Heart right ventricle (tissue), 16 donors: ENCODE results near the gene OR8B3. TPM values are rescaled to one million over a fixed set of nuclear protein-coding genes. Genes with fewer than 3 reads are reported as not detected.
"Not testable (repeated sequence)": the region's sequence is repeated elsewhere in the genome, so short reads cannot be mapped to it uniquely, and the experiment has no call there.

Source experiments
- ATAC-seq, 8 donors: fragments of 200-7000 bp; cut with Tn5 transposase; one replicate each; pipeline ENCODE4 v1.9.1; 2020; ENCODE audit warnings: mild to moderate bottlenecking in 8 of 8, moderate library complexity in 8 of 8, moderate number of reproducible peaks in 1 of 8
- DNase-seq, 2 donors: peaks; one replicate each; pipeline ENCODE4 v3.0.0-alpha.2; 2020
- H3K27ac ChIP-seq, 10 donors: fragments of 200-600 bp; sonication (generic) in 2 of 10; one replicate each; pipeline versions ENCODE4 v1.5.0 to v1.8.0; 2020 to 2022; ENCODE audit warnings: mild to moderate bottlenecking in 3 of 10
- H3K27me3 ChIP-seq, 7 donors: fragments of 200-600 bp; one replicate each; pipeline ENCODE4 v1.8.0; 2021 to 2022; ENCODE audit warnings: mild to moderate bottlenecking in 2 of 7
- H3K36me3 ChIP-seq, 9 donors: fragments of 200-600 bp; sonication (generic) in 1 of 9; one replicate each; pipeline versions ENCODE4 v1.5.0 to v1.8.0; 2020 to 2022; ENCODE audit warnings: mild to moderate bottlenecking in 2 of 9
- H3K4me1 ChIP-seq, 9 donors: fragments of 200-600 bp; sonication (generic) in 1 of 9; one replicate each; pipeline versions ENCODE4 v1.5.0 to v1.8.0; 2020 to 2022; ENCODE audit warnings: mild to moderate bottlenecking in 4 of 9
- H3K4me3 ChIP-seq, 10 donors: fragments of 200-600 bp; sonication (generic) in 2 of 10; one replicate each; pipeline versions ENCODE4 v1.5.0 to v1.8.0; 2020 to 2022; ENCODE audit warnings: mild to moderate bottlenecking in 7 of 10, moderate library complexity in 2 of 10
- H3K9me3 ChIP-seq, 11 donors: fragments of 200-600 bp in 10 of 11; sonication (generic) in 2 of 11; one replicate each; pipeline versions ENCODE4 v1.5.0 to v1.8.0; 2013 to 2022; ENCODE audit warnings: mild to moderate bottlenecking in 2 of 11, control low read depth in 1 of 11, moderate library complexity in 1 of 11
- WGBS, 2 donors: extraction: QIAGEN DNeasy Blood & Tissue Kit; methylation state at CpG; one replicate each; pipeline ENCODE4 v1.1.7; 2013; ENCODE audit warnings: inconsistent platforms in 1 of 2; 5-methylcytosine and 5-hydroxymethylcytosine counted together
- intact Hi-C, 10 donors: fragments of 100-400 bp; cut with DNase I; formaldehyde crosslinking; loops; one replicate each; pipeline versions ENCODE4 v1.11.1 to v1.14.2; 2022
- polyA plus RNA-seq, 2 donors: library from polyadenylated mRNA; stranded (reverse); fragments of 200-250 nt; gene quantifications; one replicate each; pipeline ENCODE4 v1.2.3, GENCODE V29; 2013
- total RNA-seq, 10 donors: library from RNA; stranded (reverse); fragmentation: NEBNext Ultra II Directional in 3 of 10; extraction: Animal tissue kit (Norgen Biotek cat#: 25700) in 3 of 10; gene quantifications; one replicate each; pipeline versions ENCODE4 v1.2.1 to v1.2.4, GENCODE V29; 2021 to 2023
- TF ChIP-seq, protein P1 (sequence below), 9 donors: fragments of 200-600 bp; sonication (generic) in 2 of 9; IDR thresholded peaks; one replicate each; pipeline versions ENCODE4 v1.5.0 to v1.8.0; 2021 to 2022; ENCODE audit warnings: antibody characterized with exemption in 9 of 9, mild to moderate bottlenecking in 5 of 9, moderate library complexity in 1 of 9
- donor health status: Arrhythmogenic right ventricular cardiomyopathy.
- donor health status: ischemic (EF 13 %, LVEDD 7.1; RV severe dilation, severe dysfunction).
- donor health status: healthy with polysubstance abuse.
- donor health status: DM: no; HTN: yes; CAD: no.
- donor health status: DM: no; HTN: no; CAD: no.
- donor health status: ischemic (EF 25% LVEDD 6.9; RV normal size, moderate dysfunction).
- donor health status: ischemic (EF 25% LVEDD 5.7; RV mildly dilated, moderate dysfunction).
- donor health status: healthy.
- donor health status: DM: yes; HTN: yes; CAD: no.
- donor health status: Ischemic cardiomyopathy.
- donor health status: ischemic (EF 35%, LVEDD 5.7; RV mildly dilated, moderate dysfunction).
- donor health status: nonischemic (EF 11% LVEDD 7.7; RV severe dilation, severe dysfunction).
- donor health status: DM: yes; HTN: yes; CAD: no.
- donor health status: PGD.
- donor health status: ischemic (EF 29% LVEDD 5.4; RV normal size, mild dysfunction).
- donor health status: nonischemic (EF 23%, LVEDD 6.1; RV moderate dilation, normal function).

Gene OR8B3
- total and polyA plus RNA-seq, 12 donors: not detected

DNA sequence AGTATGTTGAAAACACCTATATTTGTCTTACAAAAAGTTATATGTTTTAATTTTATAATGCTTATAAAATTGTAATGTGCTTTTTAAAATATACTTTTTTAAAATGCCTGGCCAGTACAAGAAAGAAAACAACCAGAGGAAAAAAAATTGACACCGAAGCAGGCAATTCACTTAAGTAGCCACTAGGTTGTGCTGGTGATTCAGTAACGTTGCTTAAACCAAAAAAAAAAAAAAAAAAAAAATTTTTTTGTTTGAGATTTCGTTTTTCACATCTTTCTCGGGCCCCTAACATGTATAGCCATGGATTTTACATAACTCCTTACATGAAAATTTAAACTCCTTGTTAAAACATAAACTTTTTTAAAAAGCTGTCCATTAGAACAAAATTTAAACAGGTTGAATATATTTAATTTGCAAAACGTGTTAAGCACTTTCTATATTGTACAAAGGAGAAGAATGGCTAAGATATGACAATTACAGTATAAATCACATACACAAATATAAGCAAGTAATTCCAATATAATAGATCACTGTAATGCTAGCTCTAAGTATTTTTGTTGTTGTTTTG is 16.6 kb upstream of the OR8B3 start:
- no peak for DNase-seq
- Histone ChIP-seq H3K9me3 (no peaks in the 10 kb centered on the region), H3K36me3 (no peaks in the 10 kb centered on the region), H3K27ac (no peak overlapping the region), H3K4me1 (no peaks in the 10 kb centered on the region), H3K27me3 (peaks cover 0 to 17% (median 0%) of the 10 kb centered on the region in 7 donors), H3K4me3 (no peak overlapping the region)
- TF ChIP-seq, protein P1, sequence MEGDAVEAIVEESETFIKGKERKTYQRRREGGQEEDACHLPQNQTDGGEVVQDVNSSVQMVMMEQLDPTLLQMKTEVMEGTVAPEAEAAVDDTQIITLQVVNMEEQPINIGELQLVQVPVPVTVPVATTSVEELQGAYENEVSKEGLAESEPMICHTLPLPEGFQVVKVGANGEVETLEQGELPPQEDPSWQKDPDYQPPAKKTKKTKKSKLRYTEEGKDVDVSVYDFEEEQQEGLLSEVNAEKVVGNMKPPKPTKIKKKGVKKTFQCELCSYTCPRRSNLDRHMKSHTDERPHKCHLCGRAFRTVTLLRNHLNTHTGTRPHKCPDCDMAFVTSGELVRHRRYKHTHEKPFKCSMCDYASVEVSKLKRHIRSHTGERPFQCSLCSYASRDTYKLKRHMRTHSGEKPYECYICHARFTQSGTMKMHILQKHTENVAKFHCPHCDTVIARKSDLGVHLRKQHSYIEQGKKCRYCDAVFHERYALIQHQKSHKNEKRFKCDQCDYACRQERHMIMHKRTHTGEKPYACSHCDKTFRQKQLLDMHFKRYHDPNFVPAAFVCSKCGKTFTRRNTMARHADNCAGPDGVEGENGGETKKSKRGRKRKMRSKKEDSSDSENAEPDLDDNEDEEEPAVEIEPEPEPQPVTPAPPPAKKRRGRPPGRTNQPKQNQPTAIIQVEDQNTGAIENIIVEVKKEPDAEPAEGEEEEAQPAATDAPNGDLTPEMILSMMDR (IDR thresholded peaks at IDR 0.05): peak in 8 of 9 donors; percentile 61 to 79 (median 76)
- WGBS, 2 donors: 18 to 24% methylated on average over 5 of the region's 5 CpGs
- ATAC-seq: no peak
- intact Hi-C loops: loop anchor here in 5 of 10 donors (1.0 to 5.0 kb wide), 5 partner anchors 167 to 173 kb away; no protein-coding TSS in a partner anchor

DNA sequence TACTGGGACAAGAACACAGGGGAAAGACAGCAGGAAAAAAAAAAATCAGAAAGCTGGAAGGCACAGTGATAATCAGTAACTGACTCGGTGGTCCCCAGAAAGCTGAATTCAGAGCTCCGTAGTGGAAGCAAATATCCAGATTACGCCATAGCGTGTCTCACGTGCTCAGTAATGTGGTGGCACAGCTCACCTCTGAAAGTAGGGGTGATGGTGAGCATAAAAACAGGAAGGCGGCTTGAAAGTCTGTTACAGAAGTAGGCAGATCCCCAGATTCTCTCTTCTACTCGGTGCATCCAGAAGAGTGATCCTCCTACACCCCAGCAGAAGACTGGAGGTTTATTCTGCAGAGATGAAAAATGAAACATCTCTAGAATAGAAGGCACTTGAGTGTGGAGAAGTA is 11.1 kb upstream of the OR8B3 start:
- WGBS, 2 donors: 83 to 88% methylated on average over 7 of the region's 7 CpGs
- Histone ChIP-seq H3K9me3 (no peaks in the 10 kb centered on the region), H3K27me3 (peaks cover 0 to 22% (median 0%) of the 10 kb centered on the region in 7 donors), H3K4me3 (no peak overlapping the region), H3K36me3 (no peaks in the 10 kb centered on the region), H3K27ac (no peak overlapping the region), H3K4me1 (no peaks in the 10 kb centered on the region)
- TF ChIP-seq, protein P1 (IDR thresholded peaks at IDR 0.05): no peak
- ATAC-seq (no peak), DNase-seq (no peak)
- intact Hi-C loops: loop anchor here in 3 of 10 donors (5.0 kb wide), 2 partner anchors 172 to 177 kb away; no protein-coding TSS in a partner anchor

DNA sequence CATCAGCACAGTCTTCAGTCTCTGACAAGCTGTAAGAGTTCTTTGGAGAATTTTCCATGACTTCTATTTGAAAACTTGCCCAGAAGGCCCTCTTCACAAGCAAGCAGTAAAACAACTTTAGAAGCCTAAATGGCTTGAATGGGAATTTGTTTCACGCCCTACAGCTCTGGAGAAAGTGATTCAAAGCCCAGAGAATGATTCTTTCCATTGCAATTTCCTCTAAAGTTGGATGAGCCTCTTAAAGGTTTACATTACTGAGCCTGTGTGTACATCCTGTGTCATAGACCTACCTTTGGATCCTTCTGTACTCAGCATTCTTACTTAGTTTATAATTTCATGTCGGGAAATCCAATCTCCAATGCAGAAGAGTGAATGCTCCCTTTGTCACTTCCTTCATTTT is 6.8 kb upstream of the OR8B3 start:
- H3K27ac ChIP-seq: no peak overlapping the region
- H3K36me3 ChIP-seq: no peaks in the 10 kb centered on the region
- no peaks in the 10 kb centered on the region for H3K4me1 ChIP-seq
- 69% methylated on average over 2 of the region's 2 CpGs for WGBS, 2 donors
- TF ChIP-seq, protein P1 (IDR thresholded peaks at IDR 0.05): no peak
- H3K27me3 ChIP-seq: peaks cover 0 to 11% (median 0%) of the 10 kb centered on the region in 7 donors
- no peaks in the 10 kb centered on the region for H3K9me3 ChIP-seq
- no peak for ATAC-seq
- no peak for DNase-seq
- H3K4me3 ChIP-seq: no peak overlapping the region
- intact Hi-C loops: no loop called here

DNA sequence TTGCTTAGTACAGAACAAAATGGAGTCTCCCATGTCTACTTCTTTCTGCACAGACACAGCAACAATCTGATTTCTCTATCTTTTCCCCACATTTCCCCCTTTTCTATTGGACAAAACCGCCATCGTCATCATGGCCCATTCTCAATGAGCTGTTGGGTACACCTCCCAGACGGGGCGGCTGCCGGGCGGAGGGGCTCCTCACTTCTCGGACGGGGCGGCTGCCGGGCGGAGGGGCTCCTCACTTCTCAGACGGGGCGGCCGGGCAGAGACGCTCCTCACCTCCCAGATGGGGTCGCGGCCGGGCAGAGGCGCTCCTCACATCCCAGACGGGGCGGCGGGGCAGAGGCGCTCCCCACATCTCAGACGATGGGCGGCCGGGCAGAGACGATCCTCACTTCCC is 4.4 kb upstream of the OR8B3 start:
- DNase-seq, H3K27me3 ChIP-seq, H3K36me3 ChIP-seq, H3K4me1 ChIP-seq, H3K4me3 ChIP-seq, H3K27ac ChIP-seq, intact Hi-C loops, ATAC-seq, H3K9me3 ChIP-seq: not testable (repeated sequence)
- WGBS, 2 donors: 92 to 98% methylated on average over 13 to 22 of the region's 27 CpGs

DNA sequence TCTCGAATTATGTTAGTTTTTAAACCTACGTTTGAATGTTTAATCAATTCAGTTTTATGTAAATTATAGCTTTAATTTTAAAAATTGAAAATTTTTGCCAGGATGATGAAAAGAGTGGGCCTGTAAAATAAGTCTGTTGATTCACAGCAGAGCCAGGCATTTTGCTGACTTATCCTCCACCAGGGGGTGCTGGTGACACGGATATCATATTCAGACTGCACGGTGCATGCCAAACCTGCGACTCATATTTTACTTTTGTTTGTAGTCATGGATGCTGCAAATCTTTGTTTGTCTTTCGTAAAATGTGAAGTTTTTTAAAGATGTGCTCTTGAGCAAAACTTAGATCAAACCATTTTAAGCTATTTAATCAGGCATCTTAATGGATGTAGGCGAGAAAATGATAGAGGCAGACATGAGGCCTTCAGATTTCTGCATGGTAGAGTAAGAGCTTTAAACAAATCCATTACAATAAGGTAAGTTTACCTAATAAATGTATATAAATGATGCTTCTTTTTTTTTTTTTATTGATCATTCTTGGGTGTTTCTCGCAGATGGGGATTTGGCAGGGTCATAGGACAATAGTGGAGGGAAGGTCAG is 3.6 kb upstream of the OR8B3 start:
- no peaks in the 10 kb centered on the region for H3K4me1 ChIP-seq
- 34 to 53% methylated on average over 8 of the region's 8 CpGs for WGBS, 2 donors
- H3K27me3 ChIP-seq: no peaks in the 10 kb centered on the region
- no peak overlapping the region for H3K27ac ChIP-seq
- H3K9me3 ChIP-seq: no peaks in the 10 kb centered on the region
- TF ChIP-seq, protein P1 (IDR thresholded peaks at IDR 0.05): peak; percentile 16 to 81 (median 68)
- DNase-seq: peak; percentile 11 to 67
- ATAC-seq: peak in 1 of 8 donors; percentile 55
- no peak overlapping the region for H3K4me3 ChIP-seq
- intact Hi-C loops: no loop called here
- no peaks in the 10 kb centered on the region for H3K36me3 ChIP-seq

DNA sequence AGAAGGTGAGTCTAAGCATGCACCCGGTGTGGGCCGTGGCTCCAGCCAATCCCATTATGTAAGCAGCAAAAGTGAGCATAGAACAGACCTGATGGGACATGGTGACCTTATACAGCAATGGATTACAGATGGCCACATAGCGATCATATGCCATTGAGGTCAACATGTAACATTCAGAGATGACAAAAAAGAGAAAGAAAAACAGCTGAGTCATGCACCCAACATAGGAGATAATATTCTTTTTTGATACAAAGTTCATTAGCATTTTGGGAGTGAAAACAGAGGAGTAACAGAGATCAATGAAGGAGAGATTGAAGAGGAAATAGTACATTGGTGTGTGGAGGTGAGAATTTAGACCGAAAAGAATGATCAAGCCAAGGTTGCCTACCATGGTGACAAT is 2.0 kb downstream of the OR8B3 start:
- DNase-seq, H3K4me1 ChIP-seq, H3K4me3 ChIP-seq, H3K36me3 ChIP-seq, intact Hi-C loops, H3K9me3 ChIP-seq, ATAC-seq, H3K27ac ChIP-seq, H3K27me3 ChIP-seq: not testable (repeated sequence)
- WGBS, 2 donors: 89% methylated on average over 2 of the region's 4 CpGs
